ENCODE data around the gene PREB. TPM values are rescaled to one million over a fixed set of nuclear protein-coding genes. Genes with fewer than 3 reads are reported as not detected.

Gene PREB
- total RNA-seq, 4 donors from 2014 or later, result 53.2 to 105 (median 71.1) TPM

Other genes with a start within 250 kb of the PREB start
- gene MAPRE3, start 164.0 kb downstream of the PREB start, total RNA-seq, result 10 to 100 TPM; 16.8 to 64.7 (median 32.9) TPM
- gene TMEM214, start 101.7 kb downstream of the PREB start, total RNA-seq, result 100 to 1,000 TPM in 2 of 4 donors, 10 to 100 TPM in 2; 51.2 to 179 (median 127) TPM
- 10 to 100 TPM in 3 of 4 donors, 1 to 10 TPM in 1; 9.7 to 39.2 (median 13.9) TPM for gene AGBL5, start 83.0 kb downstream of the PREB start, total RNA-seq
- gene OST4, start 63.0 kb downstream of the PREB start, total RNA-seq, result 100 to 1,000 TPM in 3 of 4 donors, 10 to 100 TPM in 1; 92.7 to 320 (median 202) TPM
- gene EMILIN1, start 56.0 kb downstream of the PREB start, total RNA-seq, result 100 to 1,000 TPM in 1 of 4 donors, 10 to 100 TPM in 3; 41.0 to 152 (median 65.6) TPM
- gene KHK, start 47.9 kb downstream of the PREB start, total RNA-seq, result 10 to 100 TPM in 1 of 4 donors, 1 to 10 TPM in 3; 1.8 to 12.0 (median 6.3) TPM
- gene CGREF1, start 15.5 kb downstream of the PREB start, total RNA-seq, result 1 to 10 TPM in 2 of 4 donors, under 1 TPM in 1, not detected in 1; 0.27 to 4.9 (median 1.1) TPM
- under 1 TPM in 1 of 4 donors, not detected in 3; 0.48 TPM for gene ABHD1, start 10.8 kb downstream of the PREB start, total RNA-seq
- not detected for gene PRR30, start 4.8 kb upstream of the PREB start, total RNA-seq
- not detected for gene TCF23, start 14.4 kb upstream of the PREB start, total RNA-seq
- 100 to 1,000 TPM in 2 of 4 donors, 10 to 100 TPM in 2; 64.7 to 179 (median 121) TPM for gene ATRAID, start 77.4 kb upstream of the PREB start, total RNA-seq
- gene SLC5A6, start 77.6 kb upstream of the PREB start, total RNA-seq, result 10 to 100 TPM; 22.8 to 58.3 (median 41.0) TPM
- gene CAD, start 82.7 kb upstream of the PREB start, total RNA-seq, result 10 to 100 TPM; 11.9 to 25.9 (median 16.6) TPM
- under 1 TPM in 1 of 4 donors, not detected in 3; 0.60 TPM for gene SLC30A3, start 128.4 kb upstream of the PREB start, total RNA-seq
- not detected for gene DNAJC5G, start 140.8 kb upstream of the PREB start, total RNA-seq
- 1 to 10 TPM in 2 of 4 donors, under 1 TPM in 1, not detected in 1; 0.40 to 1.9 (median 1.2) TPM for gene TRIM54, start 147.8 kb upstream of the PREB start, total RNA-seq
- gene UCN, start 173.8 kb upstream of the PREB start, total RNA-seq, result 10 to 100 TPM in 1 of 4 donors, 1 to 10 TPM in 1, under 1 TPM in 1, not detected in 1; 0.82 to 10.8 (median 2.2) TPM
- 10 to 100 TPM; 34.4 to 53.8 (median 38.3) TPM for gene MPV17, start 188.5 kb upstream of the PREB start, total RNA-seq
- 10 to 100 TPM; 55.7 to 79.2 (median 63.6) TPM for gene GTF3C2, start 222.1 kb upstream of the PREB start, total RNA-seq
- gene EIF2B4, start 235.7 kb upstream of the PREB start, total RNA-seq, result 10 to 100 TPM; 12.0 to 36.7 (median 27.5) TPM
- gene SNX17, start 236.0 kb upstream of the PREB start, total RNA-seq, result 10 to 100 TPM; 59.8 to 99.3 (median 73.9) TPM
- 10 to 100 TPM; 24.0 to 41.0 (median 32.6) TPM for gene ZNF513, start 246.1 kb upstream of the PREB start, total RNA-seq